ENCODE data around the gene SERPINI2.

The SERPINI2 gene

DNA sequence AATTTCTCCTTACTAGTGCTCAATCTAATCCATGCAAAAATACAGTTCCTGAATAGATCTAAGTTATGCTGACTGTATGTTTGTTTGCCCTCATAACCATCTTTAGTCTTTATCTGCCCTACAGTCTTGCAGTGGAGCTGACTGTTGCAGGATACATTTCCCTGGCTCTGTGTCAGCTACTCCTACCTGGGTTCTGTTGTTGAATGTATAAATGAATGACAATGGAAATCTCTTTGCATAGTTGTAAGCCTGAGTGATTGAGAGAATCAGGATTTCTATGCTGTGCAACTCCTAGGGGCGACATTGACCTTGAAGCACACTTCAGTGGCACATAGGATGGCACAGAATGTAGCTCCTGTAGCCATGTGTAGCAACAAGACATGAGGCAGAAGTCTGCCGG lies 77.8 kb downstream of the SERPINI2 start:
- Histone ChIP-seq H3F3A (ENCODE audit: insufficient read depth) (no peaks in the 10 kb centered on the region), H3K4me3 (ENCODE audit: insufficient read depth, low read length, poor library complexity, severe bottlenecking) (no peak overlapping the region), H2AFZ (ENCODE audit: low read depth, low read length, severe bottlenecking) (no peak overlapping the region), H3K9ac (ENCODE audit: low read length) (no peak overlapping the region), H3K9me2 (replicated peaks; ENCODE audit: insufficient read depth, low read length) (no peaks in the 10 kb centered on the region), H3K4me2 (ENCODE audit: low read depth, low read length, poor library complexity, severe bottlenecking) (no peak overlapping the region), H3K27ac (ENCODE audit: low read depth, low read length) (no peak overlapping the region), H3K36me3 (ENCODE audit: low read length) (no peaks in the 10 kb centered on the region), H3K27me3 (ENCODE audit: low read length) (no peaks in the 10 kb centered on the region), H4K20me1 (ENCODE audit: low read depth, low read length) (no peaks in the 10 kb centered on the region), H3K9me3 (ENCODE audit: insufficient read depth, low read length) (no peaks in the 10 kb centered on the region), H3K79me2 (ENCODE audit: insufficient read depth, low read length) (no peaks in the 10 kb centered on the region)
- TF ChIP-seq EZH2phosphoT487 (conservative IDR thresholded peaks at IDR 0.05; ENCODE audit: low read length), result no peak
- TF ChIP-seq, protein P1, sequence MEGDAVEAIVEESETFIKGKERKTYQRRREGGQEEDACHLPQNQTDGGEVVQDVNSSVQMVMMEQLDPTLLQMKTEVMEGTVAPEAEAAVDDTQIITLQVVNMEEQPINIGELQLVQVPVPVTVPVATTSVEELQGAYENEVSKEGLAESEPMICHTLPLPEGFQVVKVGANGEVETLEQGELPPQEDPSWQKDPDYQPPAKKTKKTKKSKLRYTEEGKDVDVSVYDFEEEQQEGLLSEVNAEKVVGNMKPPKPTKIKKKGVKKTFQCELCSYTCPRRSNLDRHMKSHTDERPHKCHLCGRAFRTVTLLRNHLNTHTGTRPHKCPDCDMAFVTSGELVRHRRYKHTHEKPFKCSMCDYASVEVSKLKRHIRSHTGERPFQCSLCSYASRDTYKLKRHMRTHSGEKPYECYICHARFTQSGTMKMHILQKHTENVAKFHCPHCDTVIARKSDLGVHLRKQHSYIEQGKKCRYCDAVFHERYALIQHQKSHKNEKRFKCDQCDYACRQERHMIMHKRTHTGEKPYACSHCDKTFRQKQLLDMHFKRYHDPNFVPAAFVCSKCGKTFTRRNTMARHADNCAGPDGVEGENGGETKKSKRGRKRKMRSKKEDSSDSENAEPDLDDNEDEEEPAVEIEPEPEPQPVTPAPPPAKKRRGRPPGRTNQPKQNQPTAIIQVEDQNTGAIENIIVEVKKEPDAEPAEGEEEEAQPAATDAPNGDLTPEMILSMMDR (IDR thresholded peaks at IDR 0.05; ENCODE audit: insufficient read depth, low read length, poor library complexity, severe bottlenecking), result no peak

- no peak overlapping the region for H3K4me2 ChIP-seq (ENCODE audit: low read depth, low read length, poor library complexity, severe bottlenecking)
- no peak overlapping the region for H3K4me3 ChIP-seq (ENCODE audit: insufficient read depth, low read length, poor library complexity, severe bottlenecking)
- H4K20me1 ChIP-seq (ENCODE audit: low read depth, low read length), result no peaks in the 10 kb centered on the region
- H3K27me3 ChIP-seq (ENCODE audit: low read length), result no peaks in the 10 kb centered on the region
- H3K36me3 ChIP-seq (ENCODE audit: low read length), result no peaks in the 10 kb centered on the region
- H3F3A ChIP-seq (ENCODE audit: insufficient read depth), result no peaks in the 10 kb centered on the region
- H3K9me2 ChIP-seq (replicated peaks; ENCODE audit: insufficient read depth, low read length), result no peaks in the 10 kb centered on the region
- H2AFZ ChIP-seq (ENCODE audit: low read depth, low read length, severe bottlenecking), result no peak overlapping the region
- H3K27ac ChIP-seq (ENCODE audit: low read depth, low read length), result no peak overlapping the region
- H3K79me2 ChIP-seq (ENCODE audit: insufficient read depth, low read length), result no peaks in the 10 kb centered on the region
- no peak overlapping the region for H3K9ac ChIP-seq (ENCODE audit: low read length)
- TF ChIP-seq, protein P1 (IDR thresholded peaks at IDR 0.05; ENCODE audit: insufficient read depth, low read length, poor library complexity, severe bottlenecking), result no peak
- no peak for TF ChIP-seq EZH2phosphoT487 (conservative IDR thresholded peaks at IDR 0.05; ENCODE audit: low read length)
- no peaks in the 10 kb centered on the region for H3K9me3 ChIP-seq (ENCODE audit: insufficient read depth, low read length)
Measured at GRCh38 chr3:167394003-167394402, 79.8 kb downstream of the SERPINI2 start.
